Endothelial cell of umbilical vein (primary cell): ENCODE results near the gene SDC4. TPM values are rescaled to one million over a fixed set of nuclear protein-coding genes. Genes with fewer than 3 reads are reported as not detected.

Experiments used
- BruUV-seq: library from RNA; stranded (reverse); fragments of 400-500 nt; replicated peaks from 2 replicates; lab custom pipeline; 2021; lab: Mats Ljungman, UMichigan
- CTCF ChIA-PET: fragments of 300-600, 350-600 bp; sonication (Branson Sonifier 250); formaldehyde crosslinking; loops from one replicate; lab custom pipeline; 2021; ENCODE audit warnings: antibody characterized with exemption, inconsistent platforms; lab: Charles Lee
- POLR2A ChIA-PET: fragments of 300-600, 350-600 bp; sonication (Branson Sonifier 250); formaldehyde crosslinking; loops from one replicate; lab custom pipeline; 2021; ENCODE audit warnings: antibody characterized with exemption, inconsistent platforms; lab: Charles Lee
- DNase-seq: peaks from one replicate; pipeline ENCODE4 v3.0.0-alpha.2; 2011; ENCODE audit warnings: low read depth, low spot score
- FAIRE-seq: peaks from 2 replicates; lab custom pipeline; 2011; peaks lifted over from hg19 to GRCh38; lab: Jason Lieb, UNC
- H2AFZ ChIP-seq: 2 replicates; pipeline ENCODE4 v1.6.0; 2012; ENCODE audit warnings: low read depth, low read length, control low read depth, inconsistent platforms
- H3K27ac ChIP-seq: 2 replicates; pipeline ENCODE4 v1.5.1; 2011; ENCODE audit warnings: low read depth, mild to moderate bottlenecking, control low read depth, low read length, moderate library complexity; ENCODE audit not compliant: insufficient read depth
- H3K27me3 ChIP-seq, 2 experiments: 2 replicates each; pipeline versions ENCODE4 v1.6.0 to v1.6.1; 2011; ENCODE audit warnings: low read length in 2 of 2, mixed read lengths in 1 of 2; ENCODE audit not compliant: control insufficient read depth in 2 of 2, insufficient read depth in 2 of 2
- H3K36me3 ChIP-seq, 2 experiments: 2 replicates in 1 of 2; 3 replicates in 1 of 2; pipeline ENCODE4 v1.5.1; 2011; ENCODE audit warnings: low read length in 2 of 2, mild to moderate bottlenecking in 1 of 2, moderate library complexity in 1 of 2; ENCODE audit not compliant: control insufficient read depth in 2 of 2, insufficient read depth in 2 of 2; ENCODE audit errors: extremely low read depth in 1 of 2
- H3K4me1 ChIP-seq: 3 replicates; pipeline ENCODE4 v1.5.1; 2011; ENCODE audit warnings: mild to moderate bottlenecking, low read length; ENCODE audit not compliant: control insufficient read depth, insufficient read depth; ENCODE audit errors: extremely low read depth
- H3K4me2 ChIP-seq: 2 replicates; pipeline ENCODE4 v1.6.1; 2011; ENCODE audit warnings: low read length, control low read depth, mixed read lengths; ENCODE audit not compliant: insufficient read depth
- H3K4me3 ChIP-seq, 3 experiments: fragments of 200-600 bp in 1 of 3; sonication (generic), shearing (Covaris generic) in 1 of 3; replicated peaks in 1 of 3; 2 replicates each; pipeline ENCODE4 v1.5.1; 2011 to 2016; ENCODE audit warnings: control low read depth in 3 of 3, low read length in 3 of 3, mild to moderate bottlenecking in 2 of 3, inconsistent platforms in 1 of 3, low read depth in 1 of 3, moderate library complexity in 1 of 3; ENCODE audit not compliant: insufficient read depth in 1 of 3
- H3K79me2 ChIP-seq: 2 replicates; pipeline ENCODE4 v1.6.0; 2012; ENCODE audit warnings: low read length, inconsistent platforms; ENCODE audit not compliant: control insufficient read depth, insufficient read depth
- H3K9ac ChIP-seq: replicated peaks from 2 replicates; pipeline ENCODE3; 2011; ENCODE audit warnings: low read length, control low read depth; ENCODE audit not compliant: insufficient read depth; ENCODE audit errors: extremely low read depth
- H3K9me1 ChIP-seq: replicated peaks from 3 replicates; pipeline ENCODE4 v1.6.0; 2011; ENCODE audit warnings: mild to moderate bottlenecking, low read length; ENCODE audit not compliant: control insufficient read depth, insufficient read depth; ENCODE audit errors: extremely low read depth
- H3K9me3 ChIP-seq: replicated peaks from 2 replicates; pipeline ENCODE4 v1.5.1; 2012; ENCODE audit warnings: low read length, inconsistent platforms; ENCODE audit not compliant: control insufficient read depth, insufficient read depth
- H4K20me1 ChIP-seq: replicated peaks from 2 replicates; pipeline ENCODE3; 2011; ENCODE audit warnings: mild to moderate bottlenecking, low read length; ENCODE audit not compliant: control insufficient read depth, insufficient read depth; ENCODE audit errors: extremely low read depth
- EZH2 ChIP-seq: IDR thresholded peaks from 2 replicates; pipeline ENCODE4 v1.6.1; 2012; ENCODE audit warnings: borderline replicate concordance, low read depth, mild to moderate bottlenecking, moderate library complexity, low read length, inconsistent platforms; ENCODE audit not compliant: severe bottlenecking
- GATA2 ChIP-seq: IDR thresholded peaks from 2 replicates; pipeline ENCODE4 v1.7.0; 2011; ENCODE audit warnings: low read depth, mild to moderate bottlenecking, moderate library complexity, mixed read lengths, low read length; ENCODE audit not compliant: insufficient read length, insufficient read depth
- JUN ChIP-seq: IDR thresholded peaks from 2 replicates; pipeline ENCODE4 v1.6.1; 2011; ENCODE audit warnings: borderline replicate concordance, low read depth; ENCODE audit not compliant: insufficient read length, insufficient read depth
- POLR2A ChIP-seq: IDR thresholded peaks from 2 replicates; pipeline ENCODE4 v1.6.1; 2012; ENCODE audit warnings: low read depth, mild to moderate bottlenecking, control low read depth, low read length
- POLR2AphosphoS5 ChIP-seq: IDR thresholded peaks from 2 replicates; pipeline ENCODE4 v1.6.1; 2012; ENCODE audit warnings: low read depth, mild to moderate bottlenecking, control low read depth, low read length, moderate library complexity; ENCODE audit not compliant: insufficient read depth
- dilution Hi-C: fragments of 300-500 bp; cut with MboI; formaldehyde crosslinking; loops from one replicate; pipeline ENCODE4 v1.15.0; 2019; ENCODE audit warnings: low sequenced_read_pairs; ENCODE audit not compliant: extremely low pct_ligation_motif_present
- intact Hi-C: fragments of 100-400 bp; cut with micrococcal nuclease; formaldehyde crosslinking; loops from one replicate; pipeline ENCODE4 v1.10.0; 2022
- polyA plus RNA-seq, 4 experiments: library from polyadenylated mRNA; depleted of rRNA in 3 of 4; stranded (reverse) in 3 of 4; unstranded in 1 of 4; fragments of >200 nt; gene quantifications; 2 replicates each; pipeline versions ENCODE4 v1.2.1 to v1.2.3, GENCODE V29; 2011 to 2012; ENCODE audit warnings: missing spikeins in 1 of 4
- total RNA-seq: library from RNA; stranded (reverse); gene quantifications from 2 replicates; pipeline ENCODE4 v1.2.3, GENCODE V29; 2021
- TF ChIP-seq, protein P1 (sequence below): IDR thresholded peaks from 2 replicates; pipeline ENCODE4 v1.6.1; 2011; ENCODE audit not compliant: insufficient read depth, insufficient read length
- TF ChIP-seq, protein P2 (sequence below), 2 donors: IDR thresholded peaks; 1 replicate in 1 of 2; 2 replicates in 1 of 2; pipeline ENCODE4 v1.5.1; 2011; ENCODE audit warnings: low read length in 2 of 2, mild to moderate bottlenecking in 2 of 2, moderate library complexity in 2 of 2, control low read depth in 1 of 2, inconsistent platforms in 1 of 2, low read depth in 1 of 2; ENCODE audit not compliant: insufficient read depth in 1 of 2; ENCODE audit errors: extremely low read depth in 1 of 2

SDC4 gene
- total and polyA plus RNA-seq, 2 donors (not counting 3 experiments of a cell fraction or from before 2014, with no cell fraction given), result 26.3 to 32.0 TPM

DNA sequence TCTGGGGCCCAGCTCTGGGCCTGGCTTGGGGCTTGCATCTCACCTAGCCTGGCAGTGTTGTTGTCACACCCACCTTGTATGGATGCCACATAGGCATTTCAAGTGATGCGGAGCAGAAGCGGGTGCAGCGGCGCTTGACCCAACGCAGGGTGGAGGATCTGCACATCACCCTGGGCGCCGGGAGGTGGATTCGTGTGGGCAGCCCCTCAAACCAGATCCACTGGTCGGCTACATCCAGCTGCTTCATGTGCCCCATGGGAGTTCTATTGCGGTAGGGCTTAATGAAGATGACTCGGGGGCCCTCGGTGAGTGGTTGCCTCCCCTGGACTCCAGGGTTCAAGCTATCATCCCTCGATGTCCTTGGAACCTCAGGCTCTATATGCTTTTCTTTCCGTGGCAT lies 26.7 kb upstream of the SDC4 start:
- H3K27ac ChIP-seq, result no peak overlapping the region
- ChIA-PET POLR2A (no interaction called here), CTCF (interaction anchor here (1.5 to 9.8 kb wide), 11 partner anchors 9 to 397 kb away, joined by 8 to 416 read pairs (median 41); partner anchors contain the start of gene SYS1)
- H3K9ac ChIP-seq, result no peak overlapping the region
- no peaks in the 10 kb centered on the region for H3K36me3 ChIP-seq
- DNase-seq, result no peak
- no TSS peak for BruUV-seq
- TF ChIP-seq POLR2AphosphoS5 (no peak), JUN (no peak), GATA2 (no peak), EZH2 (no peak), POLR2A (no peak)
- TF ChIP-seq, protein P1, sequence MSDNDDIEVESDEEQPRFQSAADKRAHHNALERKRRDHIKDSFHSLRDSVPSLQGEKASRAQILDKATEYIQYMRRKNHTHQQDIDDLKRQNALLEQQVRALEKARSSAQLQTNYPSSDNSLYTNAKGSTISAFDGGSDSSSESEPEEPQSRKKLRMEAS, result no peak
- TF ChIP-seq, protein P2, sequence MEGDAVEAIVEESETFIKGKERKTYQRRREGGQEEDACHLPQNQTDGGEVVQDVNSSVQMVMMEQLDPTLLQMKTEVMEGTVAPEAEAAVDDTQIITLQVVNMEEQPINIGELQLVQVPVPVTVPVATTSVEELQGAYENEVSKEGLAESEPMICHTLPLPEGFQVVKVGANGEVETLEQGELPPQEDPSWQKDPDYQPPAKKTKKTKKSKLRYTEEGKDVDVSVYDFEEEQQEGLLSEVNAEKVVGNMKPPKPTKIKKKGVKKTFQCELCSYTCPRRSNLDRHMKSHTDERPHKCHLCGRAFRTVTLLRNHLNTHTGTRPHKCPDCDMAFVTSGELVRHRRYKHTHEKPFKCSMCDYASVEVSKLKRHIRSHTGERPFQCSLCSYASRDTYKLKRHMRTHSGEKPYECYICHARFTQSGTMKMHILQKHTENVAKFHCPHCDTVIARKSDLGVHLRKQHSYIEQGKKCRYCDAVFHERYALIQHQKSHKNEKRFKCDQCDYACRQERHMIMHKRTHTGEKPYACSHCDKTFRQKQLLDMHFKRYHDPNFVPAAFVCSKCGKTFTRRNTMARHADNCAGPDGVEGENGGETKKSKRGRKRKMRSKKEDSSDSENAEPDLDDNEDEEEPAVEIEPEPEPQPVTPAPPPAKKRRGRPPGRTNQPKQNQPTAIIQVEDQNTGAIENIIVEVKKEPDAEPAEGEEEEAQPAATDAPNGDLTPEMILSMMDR (IDR thresholded peaks at IDR 0.05; ENCODE audit: extremely low read depth in 1 of 2, insufficient read depth in 1 of 2, low read depth in 1 of 2, low read length in 2 of 2), result no peak
- H3K4me1 ChIP-seq, result peaks cover 7% of the 10 kb centered on the region
- H2AFZ ChIP-seq, result no peak overlapping the region
- no peak overlapping the region for H3K4me3 ChIP-seq
- no peaks in the 10 kb centered on the region for H3K9me3 ChIP-seq
- no peaks in the 10 kb centered on the region for H3K9me1 ChIP-seq
- H4K20me1 ChIP-seq, result no peaks in the 10 kb centered on the region
- no peaks in the 10 kb centered on the region for H3K79me2 ChIP-seq
- FAIRE-seq, result no peak
- dilution Hi-C loops, result no loop called here
- intact Hi-C loops, result loop anchor here (1.0 kb wide), 2 partner anchors 56 to 396 kb away; no protein-coding TSS in a partner anchor
- H3K4me2 ChIP-seq, result no peak overlapping the region
- H3K27me3 ChIP-seq, result no peaks in the 10 kb centered on the region
